HG02938 (cell line): ENCODE data around the gene MYO18A.
A peak's percentile ranks its signal among the peaks of the same experiment; 100 is the strongest.
"Not testable (repeated sequence)": the region's sequence is repeated elsewhere in the genome, so short reads cannot be mapped to it uniquely, and the experiment has no call there.

Experiments used
- ATAC-seq: cut with Tn5 transposase; IDR thresholded peaks from one replicate; pipeline ENCODE4 v1.9.1; 2021; ENCODE audit warnings: mild to moderate bottlenecking, moderate library complexity; ENCODE audit not compliant: unreplicated experiment

The MYO18A gene

DNA sequence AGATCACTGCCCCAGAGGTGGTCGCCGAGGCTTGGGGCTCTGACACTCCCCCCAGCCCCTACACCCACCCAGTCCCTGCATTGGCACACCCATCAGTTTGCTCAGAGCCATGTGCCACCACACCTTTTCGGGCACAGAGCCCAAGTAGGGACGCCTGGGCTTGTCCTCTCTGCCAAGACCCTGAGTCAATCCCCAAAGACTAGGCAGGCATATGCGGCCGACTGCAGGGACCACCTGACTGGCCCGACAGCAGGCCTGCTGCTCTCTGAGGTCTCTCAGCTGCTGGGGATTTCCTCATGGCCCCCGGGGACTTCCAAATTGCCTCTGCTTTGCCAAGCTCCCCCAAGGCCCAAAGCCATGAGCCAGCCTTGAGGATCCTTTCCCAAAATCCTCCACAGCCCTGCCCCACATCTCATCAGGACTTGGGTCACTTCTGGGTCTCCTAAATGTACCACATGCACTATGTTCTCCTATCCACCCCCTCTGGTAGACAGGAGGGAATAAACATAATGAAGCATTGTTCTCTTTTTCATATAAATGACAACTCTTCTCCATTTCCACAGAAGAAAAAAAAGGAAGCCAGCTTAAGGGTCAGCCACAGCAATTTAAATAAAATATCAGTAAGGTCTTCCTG is 30.6 kb downstream of the MYO18A start:
- no peak for ATAC-seq

- ATAC-seq, result peak; percentile 68
Measured at GRCh38 chr17:29148790-29149430, 31.3 kb downstream of the MYO18A start.

DNA sequence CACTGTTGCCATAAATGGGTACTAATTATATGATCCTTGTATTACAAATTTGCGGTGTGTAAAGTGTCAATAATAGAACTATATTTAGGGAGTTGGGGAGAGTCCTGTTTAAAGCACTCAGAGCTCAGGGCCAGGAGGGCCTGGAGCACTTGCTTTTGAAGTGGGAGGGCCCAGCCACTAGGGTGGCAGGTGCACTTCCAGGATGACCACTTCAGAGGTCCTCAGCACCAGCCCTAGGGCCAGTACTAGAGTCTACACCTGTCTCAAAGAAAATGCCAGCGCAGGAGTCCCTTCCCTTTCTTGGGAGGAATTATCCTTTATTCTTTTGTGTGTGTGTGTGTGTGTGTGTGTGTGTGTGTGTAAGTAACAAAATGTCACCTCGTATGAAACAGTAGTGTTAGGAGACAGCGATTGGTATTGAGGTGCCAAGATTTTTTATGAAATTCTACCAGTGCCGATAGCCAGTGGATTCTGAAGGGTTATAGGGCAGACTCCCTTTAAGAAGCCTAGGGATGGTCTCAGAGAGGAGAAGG is 31.9 kb downstream of the MYO18A start:
- ATAC-seq, result no peak

DNA sequence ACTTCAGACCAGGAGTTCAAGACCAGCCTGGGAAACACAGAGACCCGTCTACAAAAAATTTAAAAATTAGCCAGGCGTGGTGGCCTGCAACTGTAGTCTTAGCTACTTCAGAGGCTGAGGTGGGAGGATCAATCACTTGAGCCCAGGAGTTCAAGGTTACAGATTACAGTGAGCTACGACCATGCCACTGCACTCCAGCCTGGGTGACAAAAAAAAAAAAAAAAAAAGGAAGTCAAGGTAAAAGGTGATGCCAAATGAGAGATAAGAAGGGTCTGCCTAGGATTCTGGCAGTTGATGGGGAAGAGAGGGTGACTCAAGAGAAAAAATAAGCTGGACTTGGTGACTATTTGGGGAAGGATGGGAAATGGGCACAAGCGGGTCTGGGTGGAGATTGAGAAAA is 32.5 kb downstream of the MYO18A start:
- ATAC-seq, result no peak

- not testable (repeated sequence) for ATAC-seq
Measured at GRCh38 chr17:29147228-29147627, 33.0 kb downstream of the MYO18A start.

- no peak for ATAC-seq
Measured at GRCh38 chr17:29146369-29146972, 33.7 kb downstream of the MYO18A start.

DNA sequence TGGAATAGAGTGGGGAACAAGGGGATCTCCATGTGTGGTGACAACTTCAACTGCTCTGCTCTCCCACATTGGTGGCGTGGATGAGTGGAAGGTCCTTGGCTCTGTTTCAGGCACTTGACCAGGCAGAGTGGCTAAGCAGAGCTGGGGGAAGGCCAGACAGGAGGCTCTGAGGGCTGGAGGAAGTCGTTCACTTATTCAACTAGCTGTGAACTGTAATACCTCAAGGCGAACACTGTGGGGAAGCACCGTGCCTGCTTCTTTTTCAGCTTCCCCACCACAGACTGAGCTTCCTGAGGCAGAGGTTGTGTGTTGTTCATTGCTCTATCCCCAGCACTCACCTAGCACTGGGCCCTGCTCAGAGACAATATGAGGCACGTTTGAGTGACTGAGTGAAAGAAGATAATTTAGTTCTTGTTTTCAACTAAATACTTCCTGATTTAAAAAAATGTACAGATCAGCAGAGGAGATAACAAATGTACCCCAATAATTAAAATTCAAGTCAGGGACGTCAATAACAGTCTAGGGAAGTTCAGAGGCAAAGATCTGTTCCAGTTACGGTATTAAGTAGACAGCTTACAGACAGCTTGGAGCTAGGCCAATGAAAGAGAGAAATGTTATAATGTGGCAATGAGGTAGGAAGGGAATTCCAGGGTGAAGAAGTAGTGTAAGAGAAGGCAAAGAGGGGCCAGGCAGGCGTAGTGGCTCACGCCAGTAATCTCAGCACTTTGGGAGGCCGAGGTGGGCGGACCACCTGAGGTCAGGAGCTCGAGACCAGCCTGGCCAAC is 34.7 kb downstream of the MYO18A start:
- ATAC-seq, result no peak

- no peak for ATAC-seq
Measured at GRCh38 chr17:29143894-29144293, 36.3 kb downstream of the MYO18A start.

GRCh38 chr17:29141514-29141876 is 38.7 kb downstream of the MYO18A start:
- ATAC-seq, result no peak

DNA sequence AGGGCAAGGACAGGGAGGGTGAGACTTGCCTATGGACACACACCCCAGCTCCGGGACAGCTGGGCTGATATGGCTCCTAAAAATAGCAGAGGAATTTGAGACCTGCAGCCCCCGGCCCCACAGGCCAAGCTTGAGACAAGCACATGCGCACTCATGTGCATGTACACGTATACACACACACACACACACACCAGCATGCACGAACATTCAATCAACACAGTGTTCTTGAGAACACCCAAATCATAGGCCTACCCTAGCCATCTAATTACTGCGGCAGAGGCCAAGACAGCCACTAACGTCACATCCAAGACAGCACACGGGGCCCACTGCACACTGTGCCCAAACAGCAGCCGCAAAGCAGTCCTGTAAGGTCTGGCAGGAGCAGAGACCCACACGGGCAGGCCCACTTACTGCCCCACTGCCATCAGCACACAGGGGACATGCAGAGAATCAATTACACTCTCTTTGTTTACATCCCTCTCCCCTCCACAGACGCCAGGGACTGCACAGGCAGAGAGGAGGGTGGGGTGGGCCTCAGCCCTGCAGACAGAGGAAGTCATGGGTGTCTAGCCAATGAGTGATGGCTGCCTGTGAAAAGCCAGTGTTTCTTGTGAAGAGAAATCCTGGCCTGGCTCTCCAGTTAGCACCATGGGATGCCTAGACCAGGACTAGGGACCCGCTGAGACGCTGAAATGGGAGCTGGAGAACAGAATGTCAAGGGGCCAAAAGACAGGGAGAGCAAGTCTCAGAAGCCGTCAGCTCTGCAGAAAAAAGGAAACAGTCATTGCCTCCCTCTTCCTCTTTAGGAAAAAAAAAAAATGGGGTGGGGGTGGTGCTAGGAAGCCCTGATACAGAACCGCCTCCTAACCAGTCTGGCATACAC is 39.3 kb downstream of the MYO18A start:
- ATAC-seq, result no peak

DNA sequence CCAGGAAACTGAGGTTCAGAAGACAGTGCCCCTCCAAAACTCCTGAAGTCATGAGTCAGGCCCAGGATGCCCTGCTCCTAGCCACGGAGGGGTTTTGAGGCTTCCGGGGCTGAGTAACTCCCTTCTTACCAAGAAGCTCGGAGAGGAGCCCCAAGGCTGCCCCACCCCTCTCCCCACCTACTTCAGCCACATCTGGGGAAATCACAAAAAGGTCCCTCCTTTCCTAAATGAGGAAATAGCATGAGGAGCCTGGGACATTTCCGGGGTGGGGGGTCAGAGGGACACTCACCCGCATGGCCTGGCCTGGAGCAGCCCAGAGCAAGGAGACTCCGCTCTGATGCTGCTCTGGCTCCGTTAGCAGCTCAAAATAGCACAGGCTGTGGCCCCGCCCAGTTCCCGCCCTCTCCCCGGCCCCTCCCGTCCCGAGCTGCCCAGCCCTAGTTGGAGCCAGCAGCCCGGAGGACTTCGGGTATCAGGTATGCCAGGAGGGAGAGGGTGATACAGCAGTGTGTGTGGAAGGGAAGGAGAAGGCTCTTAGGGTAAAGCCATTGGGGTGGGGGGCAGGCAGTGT is 40.1 kb downstream of the MYO18A start:
- no peak for ATAC-seq

DNA sequence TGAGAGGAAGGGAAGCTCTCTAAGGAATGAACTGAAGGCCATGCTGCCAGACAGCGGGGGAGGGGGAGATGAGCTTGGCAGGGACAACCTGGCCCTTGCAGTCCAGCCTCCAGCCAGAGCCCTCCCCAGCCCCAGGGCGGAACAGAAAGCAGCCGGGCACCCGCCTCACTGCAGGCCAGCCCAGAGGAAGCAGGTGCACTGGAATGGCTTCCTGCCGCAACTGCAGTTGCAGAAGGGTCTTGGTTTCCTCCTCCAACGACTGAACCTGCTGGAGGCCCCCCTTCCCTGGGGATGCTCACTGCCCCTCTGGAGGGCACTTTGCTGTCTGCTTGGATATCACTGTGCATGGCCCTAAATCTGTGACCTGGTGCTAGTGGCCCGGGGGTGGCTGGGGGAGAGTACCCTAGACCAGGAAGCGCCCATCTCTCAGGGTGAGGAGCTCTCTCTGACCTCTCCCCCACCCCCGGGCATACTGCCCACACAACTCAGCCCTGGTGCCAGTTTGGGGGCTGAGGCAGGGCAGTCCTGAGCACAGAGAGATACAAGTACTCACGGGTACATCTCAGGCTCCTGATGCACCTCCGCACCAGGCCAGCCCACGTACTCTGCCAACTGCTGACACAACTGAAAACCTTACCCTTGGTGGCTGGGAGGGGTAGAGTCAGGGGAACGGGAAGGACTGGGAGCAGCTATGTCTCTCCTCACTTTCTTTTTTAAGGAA is 41.1 kb downstream of the MYO18A start:
- no peak for ATAC-seq

DNA sequence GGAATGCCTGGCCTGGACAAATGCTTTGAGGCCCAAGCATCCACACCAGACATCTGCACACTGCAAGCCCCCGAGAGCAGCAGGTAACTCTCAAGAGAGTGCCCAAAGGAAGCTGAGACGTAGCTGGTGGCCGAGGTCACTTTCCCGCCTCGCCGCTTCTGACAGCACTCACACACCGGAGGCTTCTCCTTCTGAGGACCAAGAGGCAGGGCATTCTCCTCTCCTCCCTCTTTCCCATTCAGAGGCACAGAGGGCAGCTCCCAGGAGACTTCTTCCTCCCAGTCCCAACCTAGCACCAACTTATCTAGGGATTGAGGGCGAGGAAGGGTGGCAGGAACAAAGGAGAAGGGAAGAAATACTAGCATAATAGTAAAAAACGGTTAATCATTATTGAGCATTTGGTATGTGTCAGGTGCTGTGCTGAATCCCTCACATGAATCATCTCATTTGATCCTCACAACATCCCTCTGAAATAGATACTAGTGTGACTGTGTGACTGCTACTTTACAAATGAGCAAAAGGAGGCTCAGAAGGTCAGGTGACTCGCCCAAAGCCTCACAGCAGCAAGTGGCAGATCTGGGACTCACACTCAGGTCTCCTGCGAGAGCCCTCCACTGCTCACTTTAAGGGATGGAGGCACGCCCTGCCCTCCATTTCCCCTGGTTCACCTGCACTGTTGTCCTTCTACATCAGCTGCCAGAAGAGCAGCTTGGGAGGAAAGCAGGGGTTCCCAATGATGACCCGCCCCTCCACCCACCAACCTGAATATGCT is 41.8 kb downstream of the MYO18A start:
- no peak for ATAC-seq

GRCh38 chr17:29136998-29137730 is 43.0 kb downstream of the MYO18A start:
- no peak for ATAC-seq

- ATAC-seq, result no peak
Measured at GRCh38 chr17:29135464-29135863, 44.7 kb downstream of the MYO18A start.

DNA sequence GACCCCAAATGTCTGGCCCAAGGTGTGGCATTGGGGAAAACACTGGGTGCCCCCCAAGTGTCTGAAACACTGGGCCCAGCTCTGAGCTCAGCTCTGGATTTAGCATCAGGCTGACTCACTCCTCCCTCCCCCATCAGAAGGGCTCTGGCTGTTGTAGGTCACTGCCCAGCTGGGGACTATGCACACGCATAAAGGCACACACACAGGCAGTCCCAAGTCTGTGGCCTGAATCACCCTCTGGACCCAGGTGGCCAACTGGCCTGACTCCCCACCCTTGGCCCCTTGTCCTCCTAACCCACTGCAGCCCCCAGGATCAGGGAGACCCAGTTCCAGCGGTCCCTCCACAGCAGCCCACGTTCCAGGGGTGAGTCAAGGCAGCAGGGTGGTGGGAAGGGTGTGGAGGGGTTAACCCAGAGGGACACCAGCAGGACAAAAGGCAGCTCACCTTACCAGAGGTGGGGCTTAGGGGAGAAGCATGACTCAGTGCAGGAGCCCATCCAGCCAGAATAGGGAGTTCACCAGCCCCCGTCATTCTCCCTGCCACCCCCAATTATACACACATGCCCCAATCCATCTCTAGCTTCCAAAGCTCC is 47.0 kb downstream of the MYO18A start:
- no peak for ATAC-seq

DNA sequence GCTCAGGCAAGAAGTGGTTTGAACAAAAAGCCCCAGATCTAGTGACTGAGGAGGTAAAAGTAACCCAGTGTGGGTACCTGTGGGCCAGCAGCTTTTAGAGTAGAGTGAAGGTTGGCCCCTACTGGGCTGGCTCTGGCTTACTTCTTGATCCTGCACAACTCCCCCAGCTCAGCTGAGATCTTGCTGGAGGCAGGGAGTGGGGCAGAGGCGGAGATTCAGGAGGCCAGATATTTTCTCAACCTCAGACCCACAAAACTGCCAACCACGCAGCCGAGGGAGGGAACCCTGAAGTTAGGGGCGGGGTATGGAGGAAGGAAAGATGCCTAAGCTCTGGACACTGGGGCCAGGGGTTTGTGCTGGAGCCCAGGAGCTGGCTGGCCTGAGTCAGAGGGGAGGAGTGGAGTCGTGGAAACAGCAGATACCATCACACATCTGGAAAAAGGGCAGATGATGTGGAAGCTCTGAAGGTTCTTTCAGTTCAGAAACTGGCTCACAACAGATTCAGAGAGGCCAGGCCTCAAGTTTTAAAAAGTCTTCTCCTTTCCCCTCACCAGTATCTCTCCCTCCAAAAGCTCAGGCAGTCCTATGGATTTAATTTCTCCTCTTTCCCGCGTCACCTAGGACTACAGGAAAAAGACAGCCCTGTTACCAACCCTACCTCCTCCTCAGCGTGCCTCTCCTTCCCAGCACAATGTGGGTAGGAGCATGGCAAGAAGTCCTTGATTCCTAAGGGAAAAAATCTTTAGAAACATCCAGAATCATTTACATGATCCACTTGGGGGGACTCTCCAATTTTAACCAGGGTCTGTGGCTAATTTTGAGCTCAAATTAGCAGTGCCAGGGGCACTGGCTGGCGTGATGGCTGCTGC is 48.1 kb downstream of the MYO18A start:
- no peak for ATAC-seq
